GM18508 (cell line): ENCODE measurements around the gene NUDT14.

Source experiments
- ATAC-seq: cut with Tn5 transposase; IDR thresholded peaks from one replicate; pipeline ENCODE4 v1.9.1; 2021; ENCODE audit warnings: moderate number of reproducible peaks; ENCODE audit not compliant: insufficient read depth, unreplicated experiment

NUDT14 gene

GRCh38 chr14:105161964-105162668, 19.0 kb downstream of the NUDT14 start:
- no peak for ATAC-seq

GRCh38 chr14:105161309-105161708, 19.8 kb downstream of the NUDT14 start:
- no peak for ATAC-seq

GRCh38 chr14:105160776-105161175, 20.3 kb downstream of the NUDT14 start:
- no peak for ATAC-seq

GRCh38 chr14:105159344-105159743, 21.8 kb downstream of the NUDT14 start:
- no peak for ATAC-seq

- no peak for ATAC-seq
Measured at GRCh38 chr14:105158794-105159193, 22.3 kb downstream of the NUDT14 start.

GRCh38 chr14:105157872-105158271, 23.2 kb downstream of the NUDT14 start:
- ATAC-seq = no peak

- ATAC-seq = no peak
Measured at GRCh38 chr14:105156414-105157375, 24.4 kb downstream of the NUDT14 start.

GRCh38 chr14:105155681-105156413, 25.3 kb downstream of the NUDT14 start:
- no peak for ATAC-seq

GRCh38 chr14:105155071-105155651, 26.0 kb downstream of the NUDT14 start:
- ATAC-seq = no peak

- no peak for ATAC-seq
Measured at GRCh38 chr14:105154476-105154871, 26.6 kb downstream of the NUDT14 start.

- ATAC-seq = no peak
Measured at GRCh38 chr14:105153739-105154475, 27.2 kb downstream of the NUDT14 start.

GRCh38 chr14:105153331-105153731, 27.8 kb downstream of the NUDT14 start:
- ATAC-seq = no peak

- no peak for ATAC-seq
Measured at GRCh38 chr14:105152794-105153241, 28.3 kb downstream of the NUDT14 start.

- ATAC-seq = no peak
Measured at GRCh38 chr14:105151838-105152793, 29.0 kb downstream of the NUDT14 start.

- no peak for ATAC-seq
Measured at GRCh38 chr14:105151084-105151837, 29.9 kb downstream of the NUDT14 start.

- no peak for ATAC-seq
Measured at GRCh38 chr14:105150368-105151083, 30.6 kb downstream of the NUDT14 start.

- no peak for ATAC-seq
Measured at GRCh38 chr14:105150026-105150367, 31.1 kb downstream of the NUDT14 start.
